ENCODE results near the gene ERH. TPM values are rescaled to one million over a fixed set of nuclear protein-coding genes. Genes with fewer than 3 reads are reported as not detected.

The ERH gene
- total RNA-seq, 6 donors from 2014 or later: 36.7 to 121 (median 60.5) TPM

- Histone ChIP-seq H3K9me3 (no peaks in the 10 kb centered on the region), H3K36me3 (no peaks in the 10 kb centered on the region), H3K4me1 (peaks cover 0 to 1% (median 0%) of the 10 kb centered on the region in 4 donors), H3K27ac (no peak overlapping the region), H3K4me3 (no peak overlapping the region), H3K27me3 (peaks cover 0 to under 1% (median 0%) of the 10 kb centered on the region in 4 donors)
- no peak for TF ChIP-seq CTCF (IDR thresholded peaks at IDR 0.05)
- no peak for TF ChIP-seq EP300 (IDR thresholded peaks at IDR 0.05)
- no peak for TF ChIP-seq POLR2A (IDR thresholded peaks at IDR 0.05)
- TF ChIP-seq POLR2AphosphoS5 (IDR thresholded peaks at IDR 0.05): no peak
- 64 to 89% methylated on average over 1 to 5 of the region's 5 CpGs for WGBS, 2 donors
- no peak for DNase-seq
- ATAC-seq (ENCODE audit: low FRiP score in 2 of 2): no peak
Observed at GRCh38 chr14:69351911-69352310, 46.2 kb downstream of the ERH start.

GRCh38 chr14:69351385-69351784 is 46.7 kb downstream of the ERH start:
- 61 to 67% methylated on average over 3 of the region's 3 CpGs for WGBS, 2 donors
- Histone ChIP-seq H3K36me3 (no peaks in the 10 kb centered on the region), H3K27ac (no peak overlapping the region), H3K27me3 (peaks cover 0 to 4% (median 0%) of the 10 kb centered on the region in 4 donors), H3K4me3 (no peak overlapping the region), H3K9me3 (no peaks in the 10 kb centered on the region), H3K4me1 (peaks cover 0 to 3% (median 0%) of the 10 kb centered on the region in 4 donors)
- ATAC-seq (ENCODE audit: low FRiP score in 2 of 2) (no peak), DNase-seq (no peak)
- TF ChIP-seq POLR2AphosphoS5 (IDR thresholded peaks at IDR 0.05) (no peak), POLR2A (IDR thresholded peaks at IDR 0.05) (no peak)

GRCh38 chr14:69350892-69351291 is 47.2 kb downstream of the ERH start:
- Histone ChIP-seq H3K27me3 (peaks cover 0 to 4% (median 0%) of the 10 kb centered on the region in 4 donors), H3K4me1 (peaks cover 0 to 3% (median 0%) of the 10 kb centered on the region in 4 donors), H3K4me3 (no peak overlapping the region), H3K9me3 (no peaks in the 10 kb centered on the region), H3K27ac (no peak overlapping the region), H3K36me3 (no peaks in the 10 kb centered on the region)
- no peak for TF ChIP-seq POLR2A (IDR thresholded peaks at IDR 0.05)
- no peak for TF ChIP-seq EP300 (IDR thresholded peaks at IDR 0.05)
- no peak for TF ChIP-seq CTCF (IDR thresholded peaks at IDR 0.05)
- no peak for TF ChIP-seq POLR2AphosphoS5 (IDR thresholded peaks at IDR 0.05)
- DNase-seq (no peak), ATAC-seq (ENCODE audit: low FRiP score in 2 of 2) (no peak)
- 71 to 86% methylated on average over 5 of the region's 5 CpGs for WGBS, 2 donors

GRCh38 chr14:69349091-69349777 is 48.9 kb downstream of the ERH start:
- peaks cover 0 to 3% (median 0%) of the 10 kb centered on the region in 4 donors for H3K4me1 ChIP-seq
- 87 to 92% methylated on average over 6 to 11 of the region's 11 CpGs for WGBS, 2 donors

GRCh38 chr14:69346710-69347109 is 51.4 kb downstream of the ERH start:
- DNase-seq (no peak), ATAC-seq (ENCODE audit: low FRiP score in 2 of 2) (peak in 1 of 2 donors; percentile 17)
- Histone ChIP-seq H3K27me3 (peaks cover 0 to 4% (median 0%) of the 10 kb centered on the region in 4 donors), H3K27ac (no peak overlapping the region), H3K9me3 (no peaks in the 10 kb centered on the region), H3K4me3 (no peak overlapping the region), H3K4me1 (peaks cover 0 to 3% (median 0%) of the 10 kb centered on the region in 4 donors), H3K36me3 (no peaks in the 10 kb centered on the region)
- WGBS, 2 donors: 28 to 41% methylated on average over 6 to 9 of the region's 9 CpGs
- TF ChIP-seq POLR2A (IDR thresholded peaks at IDR 0.05) (no peak), POLR2AphosphoS5 (IDR thresholded peaks at IDR 0.05) (no peak), CTCF (IDR thresholded peaks at IDR 0.05) (peak; percentile 15 to 46 (median 35)), EP300 (IDR thresholded peaks at IDR 0.05) (no peak)

More at GRCh38 chr14:69349091-69349777, 48.9 kb downstream of the ERH start:
- Histone ChIP-seq H3K27me3 (peaks cover 0 to 4% (median 0%) of the 10 kb centered on the region in 4 donors), H3K9me3 (no peaks in the 10 kb centered on the region), H3K4me3 (no peak overlapping the region), H3K27ac (no peak overlapping the region), H3K36me3 (no peaks in the 10 kb centered on the region)
- TF ChIP-seq EP300 (IDR thresholded peaks at IDR 0.05) (no peak), CTCF (IDR thresholded peaks at IDR 0.05) (no peak)
- ATAC-seq (ENCODE audit: low FRiP score in 2 of 2) (no peak), DNase-seq (no peak)

Data from upper lobe of left lung (tissue), 6 donors.